HFF-Myc (cell line): ENCODE results near the gene FOXL2NB.

Source experiments
- DNase-seq: peaks from one replicate; pipeline ENCODE4 v3.0.0-alpha.2; 2011; ENCODE audit warnings: low read depth; ENCODE audit errors: extremely low read depth
- H3K4me3 ChIP-seq: replicated peaks from 2 replicates; pipeline ENCODE4 v1.5.1; 2011; ENCODE audit warnings: low read depth, mild to moderate bottlenecking, control low read depth, low read length
- TF ChIP-seq, protein P1 (sequence below): IDR thresholded peaks from 2 replicates; pipeline ENCODE4 v1.5.1; 2012; ENCODE audit warnings: mild to moderate bottlenecking, low read depth, low read length, control low read depth; ENCODE audit errors: missing control alignments

FOXL2NB gene

DNA sequence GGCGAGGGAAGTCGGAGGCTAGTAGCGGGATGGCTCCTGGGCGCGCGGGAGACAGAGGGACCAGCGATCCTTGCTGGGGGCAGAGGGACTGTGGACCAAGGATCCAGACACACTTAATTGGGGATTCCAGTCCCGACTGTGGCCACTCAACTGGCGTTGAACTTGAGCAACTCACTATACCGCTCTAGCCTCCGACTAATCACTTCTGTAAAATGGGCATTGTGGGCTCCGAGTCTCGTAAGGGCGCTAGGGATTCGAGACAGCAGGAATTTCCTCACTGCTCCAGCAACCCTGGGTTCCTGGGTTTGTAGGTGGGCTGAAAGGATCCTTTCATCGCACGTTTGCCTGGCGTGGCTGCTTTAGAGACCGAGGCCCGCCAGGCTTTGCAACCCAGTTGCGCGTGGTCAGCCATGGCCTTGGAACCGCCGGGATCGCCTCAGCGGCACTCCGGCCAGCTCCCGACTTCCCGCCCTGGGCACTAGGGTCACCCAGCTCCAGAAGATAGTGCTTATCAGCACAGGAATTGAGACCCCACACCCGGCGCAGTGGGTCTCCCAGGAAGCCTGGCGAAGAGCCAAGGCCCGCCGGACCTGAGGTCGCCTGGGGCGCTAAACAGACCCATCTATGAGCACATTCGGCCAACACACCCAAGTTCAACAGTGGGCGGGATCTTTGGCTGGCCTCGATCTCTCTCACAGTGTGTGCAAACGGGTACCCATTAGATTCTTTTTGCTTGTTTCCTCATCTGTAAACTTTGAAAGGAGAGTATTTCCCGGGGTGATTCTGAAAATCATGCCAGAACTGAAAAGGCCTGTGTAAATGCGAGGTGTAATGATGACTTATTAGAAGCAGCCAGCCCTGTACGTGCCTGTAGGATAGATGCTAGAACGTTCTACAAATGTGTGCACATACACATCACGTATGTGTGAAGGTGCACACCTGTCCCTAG is 10.0 kb upstream of the FOXL2NB start:
- no peak for DNase-seq
- no peak overlapping the region; the same call in 1 of the 2 replicates for H3K4me3 ChIP-seq
- TF ChIP-seq, protein P1, sequence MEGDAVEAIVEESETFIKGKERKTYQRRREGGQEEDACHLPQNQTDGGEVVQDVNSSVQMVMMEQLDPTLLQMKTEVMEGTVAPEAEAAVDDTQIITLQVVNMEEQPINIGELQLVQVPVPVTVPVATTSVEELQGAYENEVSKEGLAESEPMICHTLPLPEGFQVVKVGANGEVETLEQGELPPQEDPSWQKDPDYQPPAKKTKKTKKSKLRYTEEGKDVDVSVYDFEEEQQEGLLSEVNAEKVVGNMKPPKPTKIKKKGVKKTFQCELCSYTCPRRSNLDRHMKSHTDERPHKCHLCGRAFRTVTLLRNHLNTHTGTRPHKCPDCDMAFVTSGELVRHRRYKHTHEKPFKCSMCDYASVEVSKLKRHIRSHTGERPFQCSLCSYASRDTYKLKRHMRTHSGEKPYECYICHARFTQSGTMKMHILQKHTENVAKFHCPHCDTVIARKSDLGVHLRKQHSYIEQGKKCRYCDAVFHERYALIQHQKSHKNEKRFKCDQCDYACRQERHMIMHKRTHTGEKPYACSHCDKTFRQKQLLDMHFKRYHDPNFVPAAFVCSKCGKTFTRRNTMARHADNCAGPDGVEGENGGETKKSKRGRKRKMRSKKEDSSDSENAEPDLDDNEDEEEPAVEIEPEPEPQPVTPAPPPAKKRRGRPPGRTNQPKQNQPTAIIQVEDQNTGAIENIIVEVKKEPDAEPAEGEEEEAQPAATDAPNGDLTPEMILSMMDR: no peak

DNA sequence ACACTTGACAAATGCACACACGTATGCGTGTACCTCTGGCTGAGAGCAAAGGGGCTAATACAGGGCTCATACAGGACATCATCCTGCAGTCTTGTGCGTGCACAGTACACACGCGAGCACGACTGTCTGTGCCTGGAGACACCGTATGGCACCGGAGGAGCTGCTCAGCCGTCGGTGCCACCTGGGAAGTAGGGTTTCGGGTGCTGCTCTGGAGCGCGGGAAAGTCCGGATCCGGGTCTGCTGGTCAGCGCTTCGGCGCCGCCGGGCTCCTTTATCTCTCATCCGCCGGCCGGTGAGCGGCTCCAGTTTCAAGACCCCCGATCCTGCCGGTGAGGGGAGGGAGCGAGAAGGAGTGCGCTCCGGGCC is 9.3 kb upstream of the FOXL2NB start:
- DNase-seq: no peak
- H3K4me3 ChIP-seq: no peak overlapping the region
- TF ChIP-seq, protein P1: no peak

DNA sequence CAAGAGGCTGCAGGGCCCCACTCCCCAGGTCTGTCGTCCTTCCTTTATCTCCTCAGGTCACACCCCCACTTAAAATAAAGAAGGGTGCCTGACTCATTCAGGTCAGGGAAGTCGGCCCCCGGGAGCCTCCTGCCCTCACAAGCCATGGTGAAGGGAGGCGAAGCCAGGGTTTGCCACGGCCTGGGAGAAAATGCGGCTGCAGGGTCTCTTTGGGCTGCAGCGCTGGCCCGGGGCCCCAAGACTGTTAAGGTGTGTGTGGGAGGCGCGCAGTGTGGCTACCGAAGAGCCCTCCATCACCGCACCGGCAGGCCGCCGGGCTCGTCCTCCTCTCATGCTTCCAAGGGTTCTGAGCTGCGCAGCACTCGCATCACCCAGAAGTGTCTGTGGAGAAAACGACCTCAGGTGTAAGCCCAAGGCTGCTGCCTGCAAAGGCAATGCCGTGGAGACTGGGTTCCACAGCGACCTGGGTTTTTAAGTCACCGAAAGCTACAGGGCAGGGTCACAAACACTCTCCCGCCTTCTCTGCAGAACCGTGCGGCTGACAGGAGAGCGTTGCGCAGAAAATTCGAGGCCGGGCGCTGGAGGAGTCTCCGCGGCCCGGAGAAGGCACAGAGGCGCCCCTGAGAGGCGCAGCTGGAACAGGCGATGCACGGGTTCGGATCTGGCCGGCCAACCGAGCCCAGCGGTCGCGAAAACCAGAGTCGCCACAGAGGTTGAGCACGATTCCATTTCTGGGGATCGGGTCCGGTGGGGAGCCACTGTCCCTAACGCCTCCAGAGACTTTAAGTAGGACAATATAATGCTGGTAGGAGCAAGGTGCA is 8.8 kb upstream of the FOXL2NB start:
- no peak overlapping the region for H3K4me3 ChIP-seq
- TF ChIP-seq, protein P1: no peak
- no peak for DNase-seq

DNA sequence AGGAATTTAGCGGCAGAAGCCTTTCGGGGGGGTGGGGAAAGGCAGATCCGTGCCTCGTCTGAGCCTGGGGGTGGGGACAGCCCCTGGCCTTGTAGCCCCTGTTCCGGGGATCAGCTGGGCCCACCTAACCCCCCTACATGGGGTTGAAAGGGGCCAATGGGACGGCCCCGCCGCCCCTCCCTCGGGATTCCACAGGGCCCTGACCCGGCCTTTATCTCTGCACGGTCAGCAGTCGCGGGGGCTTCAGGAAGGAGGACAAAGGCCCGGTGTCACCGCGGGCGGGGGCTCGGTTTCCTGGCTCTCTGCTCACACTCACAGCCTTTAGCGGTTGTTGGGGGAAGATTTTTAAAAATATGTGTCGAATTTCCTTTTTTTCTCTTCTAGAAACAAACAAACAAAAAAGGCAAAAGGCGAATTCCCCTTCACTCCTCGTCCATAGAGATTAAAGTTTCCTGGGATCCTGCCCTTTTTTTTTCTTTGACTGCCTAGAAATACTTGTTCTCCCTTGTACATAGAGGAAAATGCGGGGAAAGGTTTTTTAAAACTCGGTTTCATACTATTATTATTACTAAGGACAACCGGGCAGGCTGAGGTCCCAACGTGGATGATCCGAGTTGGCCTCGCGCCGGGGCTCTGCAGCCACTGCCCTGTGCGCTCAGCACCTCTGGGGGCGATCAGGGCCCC is 8.0 kb upstream of the FOXL2NB start:
- no peak for DNase-seq
- TF ChIP-seq, protein P1: no peak
- H3K4me3 ChIP-seq: no peak overlapping the region

DNA sequence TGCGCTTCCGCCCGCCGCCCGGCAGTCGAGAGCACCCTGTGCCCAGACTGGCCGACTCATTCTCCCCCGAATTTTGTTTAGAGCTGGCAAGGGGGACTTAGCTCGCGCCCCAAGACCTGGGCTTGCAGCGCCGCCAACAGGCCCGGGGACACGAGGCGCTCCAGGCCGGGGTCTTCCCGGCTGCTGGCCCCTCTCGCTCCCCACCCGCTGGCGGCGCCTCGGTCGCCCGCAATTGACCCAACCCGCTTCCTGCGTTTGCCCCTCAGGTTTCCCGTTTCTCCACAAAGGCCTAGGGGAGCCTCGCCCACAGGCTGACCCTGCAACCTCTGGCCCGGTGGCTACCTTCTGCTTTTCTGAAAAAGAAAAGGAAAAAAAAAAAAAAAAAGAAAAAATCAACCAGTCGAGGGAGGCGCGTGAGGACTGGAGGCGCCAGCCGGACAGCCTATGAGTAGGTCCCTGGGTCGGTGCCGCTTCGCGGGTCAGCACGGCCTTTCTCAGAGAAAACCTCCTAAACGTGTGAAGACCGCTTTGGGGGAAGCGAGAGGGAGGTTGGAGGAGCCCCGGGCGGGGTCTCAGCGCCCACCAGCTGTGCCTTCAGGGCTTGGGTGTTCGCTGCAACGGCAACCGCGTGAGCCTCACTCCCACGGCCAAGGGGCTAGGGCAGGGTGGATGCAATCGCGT is 7.3 kb upstream of the FOXL2NB start:
- H3K4me3 ChIP-seq: no peak overlapping the region
- TF ChIP-seq, protein P1: no peak
- no peak for DNase-seq

DNA sequence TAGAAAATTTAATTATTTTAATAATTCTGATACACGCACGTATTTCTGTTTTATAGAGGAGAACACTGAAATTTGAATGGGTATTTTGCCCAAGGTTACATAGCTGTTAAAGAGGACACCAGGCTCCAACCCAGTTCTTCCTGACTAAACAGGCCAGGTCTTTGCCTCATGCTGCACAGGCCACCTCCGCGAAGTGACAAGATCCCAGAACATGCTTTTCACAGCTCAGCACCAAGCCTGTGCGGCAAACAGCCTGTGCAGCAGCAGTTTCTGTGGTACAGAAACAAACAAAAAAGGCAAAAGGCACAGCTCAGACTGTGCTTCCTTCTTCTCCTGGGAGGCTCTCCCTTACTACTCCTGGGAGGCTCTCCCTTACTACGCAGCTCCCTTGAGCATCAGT is 6.6 kb upstream of the FOXL2NB start:
- no peak overlapping the region for H3K4me3 ChIP-seq
- TF ChIP-seq, protein P1: no peak
- no peak for DNase-seq
